UCSD-AML1 (cell line): ENCODE data around the gene GPR161.

Source experiments
- DNase-seq: peaks from one replicate; lab custom pipeline; 2025; ENCODE audit not compliant: unreplicated experiment; lab: John Stamatoyannopoulos, UW

The GPR161 gene

DNA sequence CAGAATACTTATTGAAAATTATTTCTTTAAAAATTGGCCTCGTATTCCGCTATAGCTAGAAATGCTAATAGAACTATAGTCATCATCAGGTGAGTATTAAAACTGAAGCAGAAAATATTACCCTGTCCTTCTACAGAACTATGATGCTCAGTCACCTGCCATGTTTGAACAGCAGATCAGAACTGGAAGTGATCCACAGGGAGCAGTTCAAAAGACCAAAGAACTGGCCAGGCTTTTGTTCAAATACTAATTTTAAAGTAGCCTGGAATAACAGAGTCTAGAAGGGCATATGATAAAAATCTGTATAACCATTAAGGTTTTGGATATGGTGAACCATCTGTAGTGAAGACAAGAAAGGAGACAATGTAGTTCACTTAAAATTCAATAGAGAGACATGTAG is 94.4 kb downstream of the GPR161 start:
- no peak for DNase-seq

DNA sequence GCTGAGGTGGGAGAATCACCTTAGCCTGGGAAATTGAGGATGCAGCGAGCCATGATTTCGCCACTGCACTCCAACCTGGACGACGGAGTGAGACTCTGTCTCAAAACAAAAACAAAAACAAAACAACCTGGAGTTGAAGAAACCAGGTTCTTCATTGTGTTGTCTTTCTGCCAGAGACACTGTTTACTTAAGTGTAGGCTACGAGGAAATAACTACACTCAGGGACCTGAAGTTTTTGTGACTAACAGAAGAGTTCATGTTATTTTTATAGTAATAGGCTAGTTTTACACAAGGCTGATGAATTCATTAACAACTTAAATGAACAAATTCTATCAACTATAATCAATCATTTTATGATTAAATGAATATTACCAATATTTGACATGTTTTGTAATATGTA is 101.4 kb downstream of the GPR161 start:
- no peak for DNase-seq

DNA sequence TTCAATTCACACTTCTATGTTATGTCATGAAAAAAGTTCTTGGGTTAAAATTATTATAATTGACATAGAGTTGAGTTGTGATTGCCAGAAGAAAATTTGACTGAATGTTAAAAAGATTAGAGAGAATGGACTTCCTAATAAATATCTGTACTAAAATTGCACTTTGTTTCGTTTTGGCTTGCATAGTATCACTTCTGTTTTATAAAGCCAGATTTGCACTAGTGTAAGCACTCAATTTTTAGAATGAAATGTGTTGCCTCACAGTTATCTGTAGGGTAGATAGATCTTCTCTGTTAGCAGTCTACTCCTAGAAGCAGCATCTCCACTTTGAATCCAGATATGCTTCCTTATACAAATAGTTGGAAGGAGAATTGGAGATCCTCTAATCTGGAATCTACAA is 104.7 kb downstream of the GPR161 start:
- DNase-seq, result no peak

DNA sequence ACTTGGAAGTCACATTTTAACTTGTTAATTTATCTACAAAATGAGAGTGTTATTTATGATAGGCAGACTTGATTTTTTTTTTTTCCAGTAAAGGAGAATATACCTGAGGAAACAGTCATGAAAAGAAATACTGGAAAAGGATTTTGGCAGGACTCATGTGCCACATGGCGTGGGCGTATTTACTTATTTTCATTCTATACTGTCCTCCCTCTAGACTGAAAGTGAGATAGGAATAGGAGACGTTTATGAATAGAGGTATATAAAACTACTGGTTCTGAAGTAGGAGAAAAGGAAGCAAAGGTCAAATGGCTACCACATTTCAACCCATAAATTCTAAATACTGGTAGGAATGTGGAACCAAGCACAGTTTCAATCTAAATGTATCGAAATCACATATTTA is 105.1 kb downstream of the GPR161 start:
- no peak for DNase-seq

DNA sequence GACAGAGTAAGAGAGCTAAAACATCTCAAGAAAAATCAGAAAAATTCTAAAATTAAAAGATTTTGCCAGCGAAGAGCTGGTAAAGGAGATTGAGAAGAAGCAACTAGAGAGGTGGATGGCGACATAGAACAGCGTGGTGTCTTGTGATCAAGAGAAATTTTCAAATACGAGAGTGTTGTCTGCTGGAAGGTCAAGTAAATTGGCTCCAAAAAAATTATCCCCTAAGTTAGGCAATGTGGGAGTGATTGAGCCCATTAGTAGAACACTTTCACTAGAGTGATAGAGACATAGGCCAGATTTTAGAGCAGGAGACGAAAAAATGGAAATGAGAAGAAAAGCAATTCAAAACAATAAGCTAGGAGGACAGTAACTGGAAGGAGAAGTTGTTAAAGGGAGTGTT is 105.5 kb downstream of the GPR161 start:
- DNase-seq, result no peak
